ENCODE data around the gene NTPCR.
A peak's percentile ranks its signal among the peaks of the same experiment; 100 is the strongest.

NTPCR gene

GRCh38 chr1:232950197-232951176 is at the start of gene NTPCR:
Gene NTPCR (plus strand): TSS chr1:232950611. CDS start chr1:232950711, 100 bp downstream.
- H3K4me1 ChIP-seq (ENCODE audit: control insufficient read depth, insufficient read depth, low read length), result peaks cover 28% of the 10 kb centered on the region
- peak within 1 kb of the TSS; percentile 90 for H3K9ac ChIP-seq (ENCODE audit: low read depth, low read length)
- H3K27ac ChIP-seq (ENCODE audit: low read depth, low read length), result peak within 1 kb of the TSS; percentile 95
- no peaks in the 10 kb centered on the region for H3K27me3 ChIP-seq (ENCODE audit: control insufficient read depth, insufficient read depth, low read length)
- H3K4me3 ChIP-seq (ENCODE audit: low read depth, low read length), result peak within 1 kb of the TSS; percentile 89
- H3K36me3 ChIP-seq (ENCODE audit: control insufficient read depth, insufficient read depth, low read length), result peaks cover under 1% of the 10 kb centered on the region; the same call in 1 of the 2 replicates
- H3K9me3 ChIP-seq (ENCODE audit: control insufficient read depth, insufficient read depth, low read length), result no peaks in the 10 kb centered on the region

- H3K9me3 ChIP-seq (ENCODE audit: control insufficient read depth, insufficient read depth, low read length), result peaks cover 5% of the 10 kb centered on the region; the same call in 1 of the 2 replicates
- peaks cover 26% of the 10 kb centered on the region for H3K4me1 ChIP-seq (ENCODE audit: control insufficient read depth, insufficient read depth, low read length)
- no peaks in the 10 kb centered on the region for H3K36me3 ChIP-seq (ENCODE audit: control insufficient read depth, insufficient read depth, low read length)
- H3K27me3 ChIP-seq (ENCODE audit: control insufficient read depth, insufficient read depth, low read length), result no peaks in the 10 kb centered on the region
- no peak overlapping the region for H3K27ac ChIP-seq (ENCODE audit: low read depth, low read length)
- no peak overlapping the region for H3K9ac ChIP-seq (ENCODE audit: low read depth, low read length)
- no peak overlapping the region for H3K4me3 ChIP-seq (ENCODE audit: low read depth, low read length)
These were observed 49.6 kb upstream of the NTPCR start for GRCh38 chr1:232900818-232901217.

GRCh38 chr1:232901255-232901654 is 49.2 kb upstream of the NTPCR start:
- H3K27ac ChIP-seq (ENCODE audit: low read depth, low read length), result no peak overlapping the region
- H3K9me3 ChIP-seq (ENCODE audit: control insufficient read depth, insufficient read depth, low read length), result peaks cover 5% of the 10 kb centered on the region; the same call in 1 of the 2 replicates
- H3K36me3 ChIP-seq (ENCODE audit: control insufficient read depth, insufficient read depth, low read length), result no peaks in the 10 kb centered on the region
- no peak overlapping the region for H3K9ac ChIP-seq (ENCODE audit: low read depth, low read length)
- H3K4me1 ChIP-seq (ENCODE audit: control insufficient read depth, insufficient read depth, low read length), result peaks cover 26% of the 10 kb centered on the region
- no peaks in the 10 kb centered on the region for H3K27me3 ChIP-seq (ENCODE audit: control insufficient read depth, insufficient read depth, low read length)
- no peak overlapping the region for H3K4me3 ChIP-seq (ENCODE audit: low read depth, low read length)

GRCh38 chr1:232902774-232903350 is 47.5 kb upstream of the NTPCR start:
- H3K27me3 ChIP-seq (ENCODE audit: control insufficient read depth, insufficient read depth, low read length), result no peaks in the 10 kb centered on the region
- H3K4me3 ChIP-seq (ENCODE audit: low read depth, low read length), result no peak overlapping the region
- H3K4me1 ChIP-seq (ENCODE audit: control insufficient read depth, insufficient read depth, low read length), result peaks cover 17% of the 10 kb centered on the region
- H3K36me3 ChIP-seq (ENCODE audit: control insufficient read depth, insufficient read depth, low read length), result no peaks in the 10 kb centered on the region
- H3K9ac ChIP-seq (ENCODE audit: low read depth, low read length), result no peak overlapping the region
- no peak overlapping the region for H3K27ac ChIP-seq (ENCODE audit: low read depth, low read length)
- H3K9me3 ChIP-seq (ENCODE audit: control insufficient read depth, insufficient read depth, low read length), result peaks cover 5% of the 10 kb centered on the region; the same call in 1 of the 2 replicates

GRCh38 chr1:232904131-232904530 is 46.3 kb upstream of the NTPCR start:
- no peak overlapping the region for H3K4me3 ChIP-seq (ENCODE audit: low read depth, low read length)
- H3K9ac ChIP-seq (ENCODE audit: low read depth, low read length), result no peak overlapping the region
- no peaks in the 10 kb centered on the region for H3K9me3 ChIP-seq (ENCODE audit: control insufficient read depth, insufficient read depth, low read length)
- H3K4me1 ChIP-seq (ENCODE audit: control insufficient read depth, insufficient read depth, low read length), result peaks cover 17% of the 10 kb centered on the region
- H3K27me3 ChIP-seq (ENCODE audit: control insufficient read depth, insufficient read depth, low read length), result no peaks in the 10 kb centered on the region
- no peaks in the 10 kb centered on the region for H3K36me3 ChIP-seq (ENCODE audit: control insufficient read depth, insufficient read depth, low read length)
- no peak overlapping the region for H3K27ac ChIP-seq (ENCODE audit: low read depth, low read length)

GRCh38 chr1:232904566-232904965 is 45.8 kb upstream of the NTPCR start:
- H3K36me3 ChIP-seq (ENCODE audit: control insufficient read depth, insufficient read depth, low read length), result no peaks in the 10 kb centered on the region
- peaks cover 15% of the 10 kb centered on the region for H3K4me1 ChIP-seq (ENCODE audit: control insufficient read depth, insufficient read depth, low read length)
- no peaks in the 10 kb centered on the region for H3K27me3 ChIP-seq (ENCODE audit: control insufficient read depth, insufficient read depth, low read length)
- H3K4me3 ChIP-seq (ENCODE audit: low read depth, low read length), result no peak overlapping the region
- H3K9me3 ChIP-seq (ENCODE audit: control insufficient read depth, insufficient read depth, low read length), result no peaks in the 10 kb centered on the region
- H3K27ac ChIP-seq (ENCODE audit: low read depth, low read length), result no peak overlapping the region
- H3K9ac ChIP-seq (ENCODE audit: low read depth, low read length), result no peak overlapping the region

GRCh38 chr1:232905331-232906034 is 44.9 kb upstream of the NTPCR start:
- H3K27me3 ChIP-seq (ENCODE audit: control insufficient read depth, insufficient read depth, low read length), result no peaks in the 10 kb centered on the region
- H3K4me1 ChIP-seq (ENCODE audit: control insufficient read depth, insufficient read depth, low read length), result peaks cover 13% of the 10 kb centered on the region
- no peaks in the 10 kb centered on the region for H3K9me3 ChIP-seq (ENCODE audit: control insufficient read depth, insufficient read depth, low read length)
- no peaks in the 10 kb centered on the region for H3K36me3 ChIP-seq (ENCODE audit: control insufficient read depth, insufficient read depth, low read length)
- no peak overlapping the region for H3K9ac ChIP-seq (ENCODE audit: low read depth, low read length)
- no peak overlapping the region for H3K27ac ChIP-seq (ENCODE audit: low read depth, low read length)
- no peak overlapping the region for H3K4me3 ChIP-seq (ENCODE audit: low read depth, low read length)

- Histone ChIP-seq H3K4me3 (ENCODE audit: low read depth, low read length) (no peak overlapping the region), H3K9ac (ENCODE audit: low read depth, low read length) (no peak overlapping the region), H3K36me3 (ENCODE audit: control insufficient read depth, insufficient read depth, low read length) (no peaks in the 10 kb centered on the region), H3K27me3 (ENCODE audit: control insufficient read depth, insufficient read depth, low read length) (no peaks in the 10 kb centered on the region), H3K9me3 (ENCODE audit: control insufficient read depth, insufficient read depth, low read length) (no peaks in the 10 kb centered on the region), H3K27ac (ENCODE audit: low read depth, low read length) (no peak overlapping the region), H3K4me1 (ENCODE audit: control insufficient read depth, insufficient read depth, low read length) (peaks cover 14% of the 10 kb centered on the region)
These were observed 44.0 kb upstream of the NTPCR start for GRCh38 chr1:232906441-232906840.

- Histone ChIP-seq H3K4me1 (ENCODE audit: control insufficient read depth, insufficient read depth, low read length) (peaks cover 16% of the 10 kb centered on the region), H3K4me3 (ENCODE audit: low read depth, low read length) (no peak overlapping the region), H3K36me3 (ENCODE audit: control insufficient read depth, insufficient read depth, low read length) (no peaks in the 10 kb centered on the region), H3K27me3 (ENCODE audit: control insufficient read depth, insufficient read depth, low read length) (no peaks in the 10 kb centered on the region), H3K27ac (ENCODE audit: low read depth, low read length) (no peak overlapping the region), H3K9ac (ENCODE audit: low read depth, low read length) (no peak overlapping the region), H3K9me3 (ENCODE audit: control insufficient read depth, insufficient read depth, low read length) (no peaks in the 10 kb centered on the region)
These were observed 41.6 kb upstream of the NTPCR start for GRCh38 chr1:232908831-232909230.

- Histone ChIP-seq H3K4me1 (ENCODE audit: control insufficient read depth, insufficient read depth, low read length) (peaks cover 16% of the 10 kb centered on the region), H3K4me3 (ENCODE audit: low read depth, low read length) (no peak overlapping the region), H3K27me3 (ENCODE audit: control insufficient read depth, insufficient read depth, low read length) (no peaks in the 10 kb centered on the region), H3K9ac (ENCODE audit: low read depth, low read length) (no peak overlapping the region), H3K36me3 (ENCODE audit: control insufficient read depth, insufficient read depth, low read length) (no peaks in the 10 kb centered on the region), H3K27ac (ENCODE audit: low read depth, low read length) (no peak overlapping the region), H3K9me3 (ENCODE audit: control insufficient read depth, insufficient read depth, low read length) (no peaks in the 10 kb centered on the region)
These were observed 40.7 kb upstream of the NTPCR start for GRCh38 chr1:232909752-232910151.
